SK-MEL-5 (cell line): ENCODE results near the gene TNNC2. TPM values are rescaled to one million over a fixed set of nuclear protein-coding genes. Genes with fewer than 3 reads are reported as not detected.
"Not testable (repeated sequence)": the region's sequence is repeated elsewhere in the genome, so short reads cannot be mapped to it uniquely, and the experiment has no call there.

Experiments
- DNase-seq: peaks from one replicate; pipeline ENCODE4 v3.0.0-alpha.2; 2016; ENCODE audit warnings: low read depth, low spot score
- in situ Hi-C: cut with HindIII; loops from 2 replicates; pipeline ENCODE4 v1.10.0; 2016; ENCODE audit warnings: low sequenced_read_pairs, high pct_unique_total_duplicates, low pct_unique_long_range_greater_than_20kb
- total RNA-seq: library from RNA; depleted of rRNA; stranded (reverse); fragments of >200 nt; shearing (Covaris generic); gene quantifications from 2 replicates; pipeline ENCODE4 v1.2.3, GENCODE V29; 2014

TNNC2 gene
- total RNA-seq, 1 experiment from 2014 or later, result 0.37 TPM

- DNase-seq, in situ Hi-C loops: not testable (repeated sequence)
These were observed 2.6 kb upstream of the TNNC2 start for GRCh38 chr20:45829673-45830106.

GRCh38 chr20:45828589-45828988 is 1.5 kb upstream of the TNNC2 start:
- no peak for DNase-seq
- in situ Hi-C loops, result no loop called here

GRCh38 chr20:45827712-45828111 is 600 bp upstream of the TNNC2 start:
- no peak for DNase-seq
- in situ Hi-C loops, result no loop called here

GRCh38 chr20:45826381-45827019 is 612 bp downstream of the TNNC2 start:
- no peak for DNase-seq
- in situ Hi-C loops, result no loop called here

- no peak for DNase-seq
- in situ Hi-C loops, result no loop called here
These were observed 2.9 kb downstream of the TNNC2 start for GRCh38 chr20:45823949-45824835.

GRCh38 chr20:45822857-45823256 is 4.3 kb downstream of the TNNC2 start:
- in situ Hi-C loops, result no loop called here
- DNase-seq, result no peak

GRCh38 chr20:45821947-45822346 is 5.2 kb downstream of the TNNC2 start:
- in situ Hi-C loops, result no loop called here
- no peak for DNase-seq

GRCh38 chr20:45819466-45819865 is 7.6 kb downstream of the TNNC2 start:
- in situ Hi-C loops, result no loop called here

GRCh38 chr20:45818239-45818638 is 8.9 kb downstream of the TNNC2 start:
- in situ Hi-C loops, result no loop called here
- no peak for DNase-seq

More at GRCh38 chr20:45819466-45819865, 7.6 kb downstream of the TNNC2 start:
- no peak for DNase-seq

- in situ Hi-C loops, result no loop called here
- DNase-seq, result no peak
These were observed 9.5 kb downstream of the TNNC2 start for GRCh38 chr20:45817376-45818194.

GRCh38 chr20:45816951-45817350 is 10.2 kb downstream of the TNNC2 start:
- in situ Hi-C loops, result no loop called here
- no peak for DNase-seq

- in situ Hi-C loops, result no loop called here
- DNase-seq, result no peak
These were observed 12.8 kb downstream of the TNNC2 start for GRCh38 chr20:45814314-45814713.

- in situ Hi-C loops, result no loop called here
- DNase-seq, result no peak
These were observed 13.6 kb downstream of the TNNC2 start for GRCh38 chr20:45813489-45813888.

- DNase-seq, result no peak
- in situ Hi-C loops, result no loop called here
These were observed 14.1 kb downstream of the TNNC2 start for GRCh38 chr20:45813006-45813340.

GRCh38 chr20:45812157-45813005 is 14.7 kb downstream of the TNNC2 start, which contains the start of gene UBE2C:
Gene UBE2C (plus strand): TSS chr20:45812644. CDS start chr20:45812696, 52 bp downstream.
- in situ Hi-C loops, result no loop called here
- peak; percentile 100 for DNase-seq

- in situ Hi-C loops, result no loop called here
- DNase-seq, result no peak
These were observed 16.7 kb downstream of the TNNC2 start for GRCh38 chr20:45810191-45810970.

GRCh38 chr20:45801851-45802250 is 25.3 kb downstream of the TNNC2 start:
- in situ Hi-C loops, result no loop called here
- no peak for DNase-seq
